GM12891 (cell line): ENCODE measurements around the gene CDH23.
A peak's percentile ranks its signal among the peaks of the same experiment; 100 is the strongest.

ENCODE experiments used
- DNase-seq: peaks from one replicate; pipeline ENCODE4 v3.0.0; 2011; ENCODE audit warnings: low spot score; ENCODE audit not compliant: insufficient read length
- FAIRE-seq: peaks from 2 replicates; lab custom pipeline; 2011; peaks lifted over from hg19 to GRCh38; lab: Jason Lieb, UNC
- PAX5 ChIP-seq: IDR thresholded peaks from 2 replicates; pipeline ENCODE4 v1.6.1; 2011; ENCODE audit warnings: low read length, moderate library complexity, mild to moderate bottlenecking; ENCODE audit not compliant: insufficient read depth, severe bottlenecking
- POLR2A ChIP-seq: IDR thresholded peaks from 2 replicates; pipeline ENCODE4 v1.6.1; 2011; ENCODE audit warnings: low read depth, low read length, control low read depth
- POLR2AphosphoS5 ChIP-seq: IDR thresholded peaks from 2 replicates; pipeline ENCODE4 v1.6.1; 2011; ENCODE audit warnings: low read depth, low read length, control low read depth
- POU2F2 ChIP-seq: IDR thresholded peaks from 2 replicates; pipeline ENCODE4 v1.6.1; 2011; ENCODE audit warnings: low read depth, mild to moderate bottlenecking, control low read depth, low read length, moderate library complexity
- SPI1 ChIP-seq: IDR thresholded peaks from 2 replicates; pipeline ENCODE4 v1.6.1; 2011; ENCODE audit warnings: low read depth, low read length, control low read depth
- TAF1 ChIP-seq: IDR thresholded peaks from 2 replicates; pipeline ENCODE4 v1.6.1; 2011; ENCODE audit warnings: low read depth, low read length, control low read depth

Gene CDH23

DNA sequence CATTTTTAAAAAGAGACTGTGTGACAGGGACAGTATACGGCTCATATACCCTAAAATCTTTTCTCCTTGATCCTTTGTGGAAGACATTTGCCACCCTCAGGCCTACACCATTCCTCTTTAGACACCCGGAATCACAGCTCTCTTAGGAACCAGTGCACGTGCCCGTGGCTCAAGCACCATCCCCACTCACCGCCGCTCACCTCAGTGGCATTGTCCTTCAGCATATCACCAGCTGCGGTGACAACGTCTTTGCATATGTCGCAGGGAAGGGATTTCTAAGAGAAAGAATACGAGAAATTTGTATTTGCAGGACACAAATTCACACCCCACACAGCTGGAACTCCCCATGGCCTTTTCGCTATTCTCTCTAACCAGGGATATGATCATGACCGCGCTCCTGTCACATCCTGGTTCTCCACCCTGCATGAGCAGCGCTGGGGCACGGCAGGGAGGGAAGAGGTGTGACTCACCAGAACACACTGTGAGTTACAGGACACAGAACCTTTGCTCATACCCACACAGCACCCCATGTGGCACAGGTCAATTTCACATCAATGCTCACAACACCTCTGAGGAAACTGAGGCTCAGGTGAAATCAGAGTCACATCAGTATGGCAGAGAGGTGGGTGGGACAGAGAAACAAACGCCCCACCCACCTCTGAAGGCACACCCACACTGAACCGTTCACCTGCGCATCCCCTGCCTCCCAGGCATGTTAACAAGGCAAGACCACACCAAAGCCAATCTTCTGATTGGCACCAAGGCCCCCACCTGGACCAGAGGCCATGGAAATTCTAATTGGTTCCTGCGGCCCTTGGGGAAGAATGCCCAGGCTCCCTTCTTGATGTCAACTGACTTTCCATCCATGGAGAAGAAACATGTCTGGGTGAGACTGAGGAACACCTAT is 435.2 kb downstream of the CDH23 start:
- DNase-seq (no peak), FAIRE-seq (no peak)
- TF ChIP-seq TAF1 (no peak), SPI1 (no peak), POLR2AphosphoS5 (no peak), PAX5 (no peak), POU2F2 (no peak), POLR2A (no peak)

DNA sequence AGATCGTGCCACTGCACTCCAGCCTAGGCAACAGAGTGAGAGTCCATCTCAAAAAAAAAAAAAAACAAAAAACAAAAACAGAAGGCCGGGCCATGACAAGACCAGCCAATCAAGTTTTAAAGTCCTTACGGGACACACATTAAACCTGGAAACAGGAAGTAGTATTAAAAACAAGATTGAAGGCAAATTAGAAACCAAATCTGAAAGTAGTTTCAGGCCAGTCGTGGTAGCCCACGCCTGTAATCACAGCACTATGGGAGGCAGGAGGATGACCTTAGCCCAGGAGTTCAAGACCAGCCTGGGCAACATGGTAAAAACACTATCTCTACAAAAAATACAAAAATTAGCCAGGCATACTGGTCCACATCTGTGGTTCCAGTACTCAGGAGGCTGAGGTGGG is 436.2 kb downstream of the CDH23 start:
- FAIRE-seq, result peak; percentile 82

DNA sequence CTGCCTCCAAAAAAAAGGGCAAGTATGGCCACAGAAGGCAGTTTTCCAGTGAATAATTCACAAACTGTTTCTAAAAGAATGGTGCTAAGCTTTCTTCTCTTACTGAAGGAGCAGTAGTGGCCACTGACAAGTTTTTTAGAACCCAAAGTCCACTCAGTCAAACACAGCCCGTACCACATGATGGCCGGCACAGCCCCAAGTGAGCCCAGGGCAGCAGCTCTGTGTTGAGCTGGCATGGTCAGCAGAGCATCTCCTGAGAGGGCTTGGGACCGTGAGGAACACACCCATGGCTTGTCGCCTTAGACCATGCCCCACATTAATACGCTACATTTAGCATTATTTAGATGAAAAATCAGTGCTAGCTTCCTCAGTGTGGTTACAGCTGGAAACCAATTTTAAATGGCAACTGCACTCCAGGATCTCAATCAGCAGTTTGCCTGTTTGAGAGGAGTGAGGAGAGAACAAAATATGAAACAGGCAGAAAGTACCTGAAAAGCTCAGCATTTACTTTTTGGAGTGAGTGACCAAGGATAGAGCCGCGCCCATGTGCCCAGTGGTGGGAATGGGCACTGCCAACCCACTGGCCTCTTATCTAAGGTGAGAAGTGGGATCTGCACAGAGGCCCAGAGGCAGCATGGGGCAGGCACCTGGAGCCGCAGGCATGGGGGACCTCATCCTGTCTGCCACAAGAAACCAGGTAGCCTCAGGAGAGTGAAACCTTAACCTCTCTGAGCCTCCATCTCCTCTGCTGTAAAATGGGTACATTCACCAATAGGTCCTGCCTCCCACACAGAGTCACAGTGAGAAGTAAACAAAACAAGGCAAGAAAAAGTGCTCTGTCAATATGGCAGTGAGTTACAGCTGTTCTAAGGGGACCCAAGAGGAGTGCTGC is 437.0 kb downstream of the CDH23 start:
- FAIRE-seq (peak; percentile 9), DNase-seq (no peak)
- TF ChIP-seq PAX5 (no peak), POU2F2 (no peak), POLR2A (no peak), POLR2AphosphoS5 (no peak), SPI1 (no peak), TAF1 (no peak)

More for the DNA sequence above, 436.2 kb downstream of the CDH23 start:
- DNase-seq, result no peak
- TF ChIP-seq POLR2A, result no peak
- no peak for TF ChIP-seq POU2F2
- TF ChIP-seq POLR2AphosphoS5, result no peak
- no peak for TF ChIP-seq PAX5
- no peak for TF ChIP-seq SPI1
- TF ChIP-seq TAF1, result no peak

DNA sequence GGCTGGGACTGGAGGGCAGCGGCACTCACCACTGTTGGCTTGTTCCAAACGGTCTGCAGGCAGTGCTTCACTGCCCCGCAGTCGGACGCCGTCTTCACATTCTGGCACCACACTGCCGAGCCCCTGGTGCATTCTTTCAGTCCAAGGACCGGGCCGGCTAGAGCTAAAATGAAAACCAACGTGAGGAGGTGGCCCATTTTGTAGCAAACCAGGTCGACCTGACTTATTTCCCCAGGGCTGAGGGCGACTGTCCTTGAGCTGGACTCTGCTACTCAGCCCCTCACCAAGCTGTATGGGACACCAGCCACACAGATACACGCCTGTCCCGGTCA is 437.6 kb downstream of the CDH23 start:
- no peak for FAIRE-seq
- no peak for TF ChIP-seq PAX5
- no peak for TF ChIP-seq POU2F2
- no peak for TF ChIP-seq POLR2A
- TF ChIP-seq POLR2AphosphoS5, result no peak
- no peak for TF ChIP-seq TAF1
- no peak for TF ChIP-seq SPI1
- DNase-seq, result no peak

DNA sequence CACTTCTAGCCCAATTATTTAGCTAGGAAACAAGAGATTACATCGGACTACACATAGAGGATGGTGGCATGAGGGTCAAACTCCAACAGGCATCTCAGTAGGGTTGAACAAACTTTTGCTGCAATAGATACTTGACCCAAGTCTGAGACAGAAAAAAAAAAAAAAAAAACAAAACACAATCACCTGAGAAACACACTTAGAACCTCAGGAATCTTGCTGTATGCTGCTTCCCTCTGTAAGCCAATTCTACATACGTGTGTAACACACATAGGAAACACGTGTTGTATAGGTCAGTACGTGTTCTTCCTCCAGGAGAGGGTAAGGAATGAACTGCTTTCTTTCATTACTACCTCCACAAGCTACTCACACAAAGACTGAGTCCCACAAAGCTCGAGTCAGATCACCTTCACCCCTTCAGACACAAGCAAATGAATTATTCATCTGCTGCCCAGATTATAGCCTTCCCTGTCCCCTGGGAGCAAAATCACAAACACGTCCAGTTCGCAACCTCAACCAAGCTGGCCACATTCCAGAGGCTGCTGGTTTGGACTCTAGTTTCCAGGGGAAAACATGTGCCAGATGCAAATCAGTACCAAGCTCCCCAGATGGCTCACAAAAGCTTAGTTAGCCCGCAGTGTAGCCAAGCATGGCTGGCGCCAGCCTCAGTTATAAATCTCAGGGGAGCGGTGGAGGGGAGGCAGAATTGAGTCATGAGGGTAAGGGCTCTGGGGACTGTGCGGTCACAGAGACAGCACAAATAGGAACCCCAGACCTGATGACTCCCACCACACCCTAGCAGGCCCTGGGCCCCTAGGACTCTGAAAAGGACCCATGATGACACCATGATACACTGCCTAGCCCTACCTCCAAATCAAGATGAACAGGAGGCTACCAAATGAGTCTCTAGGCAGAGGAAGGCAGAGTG is 439.2 kb downstream of the CDH23 start:
- DNase-seq, result peak; percentile 81
- peak; percentile 93 for FAIRE-seq
- TF ChIP-seq POLR2AphosphoS5 (no peak), POLR2A (no peak), TAF1 (no peak; the same call in 1 of the 2 replicates), PAX5 (peak; percentile 97), POU2F2 (peak; percentile 82), SPI1 (0 out of 2 replicates have a peak, but pooled peaks have one; percentile 30)

DNA sequence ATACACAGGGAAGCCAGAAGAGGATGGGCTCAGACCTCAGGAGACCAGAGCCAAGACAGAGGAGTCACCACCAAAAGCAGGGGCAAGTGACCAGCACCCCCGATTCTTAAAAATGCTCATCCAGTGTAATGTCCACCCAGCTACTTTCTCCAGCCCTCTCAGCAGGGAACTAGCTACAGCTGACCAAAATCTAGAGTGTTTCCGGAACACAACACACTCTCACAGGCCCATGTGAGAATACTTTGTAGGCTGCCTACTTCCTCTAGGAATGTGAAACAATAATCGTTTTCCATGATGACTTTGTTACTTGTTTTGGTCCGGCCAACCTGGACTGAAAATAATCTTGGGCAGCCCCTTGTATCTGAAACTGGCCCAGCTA is 439.9 kb downstream of the CDH23 start:
- FAIRE-seq (no peak), DNase-seq (no peak)
- no peak for TF ChIP-seq POU2F2
- TF ChIP-seq POLR2AphosphoS5, result no peak
- peak; percentile 41 for TF ChIP-seq SPI1
- no peak for TF ChIP-seq PAX5
- no peak for TF ChIP-seq POLR2A

DNA sequence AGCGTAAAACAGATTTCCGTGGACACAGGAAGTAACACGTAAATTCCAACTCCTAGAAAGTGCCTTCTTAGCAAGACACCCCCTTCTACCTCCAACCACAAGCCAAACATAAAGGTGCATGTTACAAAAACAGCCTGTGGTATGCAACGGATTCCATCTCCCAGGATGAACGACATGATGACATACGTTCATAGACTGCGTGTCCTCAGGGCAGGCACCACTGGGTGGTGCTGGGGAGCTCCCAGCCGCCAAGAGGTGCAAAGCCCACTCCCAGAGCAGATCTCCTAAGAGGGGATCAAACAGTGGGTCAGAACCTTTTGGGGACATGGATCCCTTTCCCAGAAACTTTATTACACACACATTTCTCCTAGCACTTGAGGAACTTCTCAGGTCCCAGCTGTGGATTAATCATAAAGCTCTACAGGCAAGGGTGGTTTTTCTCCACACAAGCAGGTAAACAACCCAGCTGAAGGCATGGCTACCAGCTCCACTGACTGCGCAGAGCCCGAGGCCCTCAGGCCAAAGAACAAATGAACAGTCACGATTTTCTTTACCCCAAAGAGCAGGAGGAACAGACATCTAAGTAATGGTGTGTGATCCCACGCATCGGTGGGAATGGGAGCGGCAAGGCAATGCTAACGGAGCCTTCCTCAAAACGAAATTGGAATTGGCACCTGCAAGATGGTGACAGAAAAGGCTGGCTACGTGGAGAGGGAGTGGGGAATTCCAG is 440.5 kb downstream of the CDH23 start:
- no peak for FAIRE-seq
- DNase-seq, result no peak
- TF ChIP-seq POU2F2 (no peak), PAX5 (no peak), TAF1 (no peak), POLR2A (no peak), SPI1 (no peak), POLR2AphosphoS5 (no peak)

DNA sequence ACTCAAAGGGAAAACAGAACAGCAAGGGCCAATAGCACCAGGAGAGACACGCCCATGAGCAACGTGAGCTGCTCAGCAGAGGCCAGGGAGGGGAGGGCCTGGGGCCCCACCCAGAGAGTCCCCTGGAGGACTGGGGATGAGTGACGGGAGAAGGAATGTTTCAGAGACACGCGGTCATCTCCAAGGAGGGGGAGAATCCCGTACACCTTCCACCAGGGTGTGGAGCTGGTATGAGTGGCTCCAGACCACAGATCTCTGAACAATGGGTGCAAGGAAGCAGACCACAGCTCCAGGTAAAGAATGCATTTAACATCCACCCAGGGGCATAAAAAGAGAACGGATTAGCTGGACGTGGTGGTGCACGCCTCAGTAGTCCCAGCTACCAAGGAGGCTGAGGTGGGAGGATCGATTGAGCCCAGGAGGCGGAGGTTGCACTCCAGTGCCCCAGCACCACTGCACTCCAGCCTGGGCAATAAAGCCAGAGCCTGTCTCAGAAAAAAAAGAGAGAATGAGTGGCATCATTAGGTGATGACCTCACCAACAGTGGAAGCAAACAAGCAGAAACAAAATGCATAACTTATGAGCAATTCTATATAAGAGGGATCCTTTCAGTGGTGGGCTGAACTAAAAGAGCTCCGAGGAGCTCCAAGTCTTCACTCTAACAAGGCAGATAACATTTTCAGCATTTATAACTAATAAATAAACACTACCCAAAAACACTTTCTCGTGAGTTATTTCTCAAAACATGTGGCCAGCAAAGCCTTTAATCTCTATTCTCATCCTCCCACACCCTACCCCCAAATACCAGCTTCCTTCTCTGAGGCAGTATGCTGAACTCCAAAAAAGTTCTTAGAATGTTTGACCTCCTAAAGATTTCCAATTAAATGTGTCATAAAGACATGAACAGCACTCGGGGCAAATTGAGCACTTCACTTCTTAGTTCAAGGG is 441.8 kb downstream of the CDH23 start:
- FAIRE-seq, result no peak
- TF ChIP-seq POLR2AphosphoS5 (no peak), PAX5 (no peak), POLR2A (no peak), SPI1 (no peak), POU2F2 (no peak), TAF1 (no peak)
- DNase-seq, result no peak
